Fibroblast of lung (primary cell): ENCODE data around the gene TLL2. TPM values are rescaled to one million over a fixed set of nuclear protein-coding genes. Genes with fewer than 3 reads are reported as not detected.

Experiments used
- DNase-seq, 2 donors: peaks; one replicate each; pipeline versions ENCODE4 v3.0.0 to v3.0.0-alpha.2; 2010; ENCODE audit warnings: low read depth in 2 of 2
- H2AFZ ChIP-seq: 2 replicates; pipeline ENCODE4 v1.5.1; 2012; ENCODE audit warnings: low read length, control low read depth, inconsistent platforms
- H3K27ac ChIP-seq: 2 replicates; pipeline ENCODE4 v1.5.1; 2011; ENCODE audit warnings: low read length, control low read depth; ENCODE audit not compliant: insufficient read depth
- H3K27me3 ChIP-seq: 2 replicates; pipeline ENCODE4 v1.5.1; 2011; ENCODE audit warnings: mild to moderate bottlenecking, low read length; ENCODE audit not compliant: control insufficient read depth, insufficient read depth
- H3K36me3 ChIP-seq: 2 replicates; pipeline ENCODE4 v1.5.1; 2011; ENCODE audit warnings: low read length; ENCODE audit not compliant: control insufficient read depth, insufficient read depth
- H3K4me1 ChIP-seq: 2 replicates; pipeline ENCODE4 v1.5.1; 2011; ENCODE audit warnings: low read length; ENCODE audit not compliant: control insufficient read depth, insufficient read depth; ENCODE audit errors: extremely low read depth
- H3K4me2 ChIP-seq: 2 replicates; pipeline ENCODE4 v1.5.1; 2011; ENCODE audit warnings: low read length, control low read depth; ENCODE audit not compliant: insufficient read depth; ENCODE audit errors: extremely low read depth
- H3K4me3 ChIP-seq, 4 experiments: fragments of 200-600 bp in 1 of 4; sonication (generic) in 1 of 4; replicated peaks in 1 of 4; 2 replicates each; pipeline ENCODE4 v1.5.1; 2011 to 2016; ENCODE audit warnings: low read length in 4 of 4, low read depth in 3 of 4, mild to moderate bottlenecking in 3 of 4, control low read depth in 2 of 4, inconsistent platforms in 1 of 4, mixed read lengths in 1 of 4; ENCODE audit not compliant: insufficient read depth in 1 of 4; ENCODE audit errors: control extremely low read depth in 1 of 4
- H3K79me2 ChIP-seq: 2 replicates; pipeline ENCODE4 v1.5.1; 2012; ENCODE audit warnings: mild to moderate bottlenecking, low read length, inconsistent platforms; ENCODE audit not compliant: control insufficient read depth, insufficient read depth
- H3K9ac ChIP-seq: 2 replicates; pipeline ENCODE4 v1.5.1; 2011; ENCODE audit warnings: mild to moderate bottlenecking, low read length, control low read depth; ENCODE audit not compliant: insufficient read depth
- H3K9me3 ChIP-seq: 2 replicates; pipeline ENCODE4 v1.5.1; 2012; ENCODE audit warnings: low read depth, low read length; ENCODE audit not compliant: control insufficient read depth, insufficient read depth
- H4K20me1 ChIP-seq: 2 replicates; pipeline ENCODE4 v1.5.1; 2011; ENCODE audit warnings: low read length; ENCODE audit not compliant: control insufficient read depth, insufficient read depth; ENCODE audit errors: extremely low read depth
- CTCF ChIP-seq, 2 donors: IDR thresholded peaks in 1 of 2; conservative IDR thresholded peaks in 1 of 2; 1 replicate in 1 of 2; 2 replicates in 1 of 2; pipeline ENCODE4 v1.5.1; 2011 to 2012; ENCODE audit warnings: low read length in 2 of 2, control low read depth in 1 of 2, inconsistent platforms in 1 of 2, low read depth in 1 of 2, mild to moderate bottlenecking in 1 of 2
- EZH2 ChIP-seq: IDR thresholded peaks from 2 replicates; pipeline ENCODE4 v1.5.1; 2012; ENCODE audit warnings: low read length, control low read depth, mild to moderate bottlenecking; ENCODE audit errors: missing control alignments
- polyA plus RNA-seq, 2 donors: library from polyadenylated mRNA; depleted of rRNA in 1 of 2; stranded (reverse) in 1 of 2; unstranded in 1 of 2; fragments of >200 nt; gene quantifications; 2 replicates each; pipeline ENCODE4 v1.2.1, GENCODE V29; 2011 to 2012; ENCODE audit warnings: missing spikeins in 1 of 2
- total RNA-seq: library from RNA; depleted of rRNA; stranded (reverse); fragments of >200 nt; gene quantifications from 2 replicates; pipeline ENCODE4 v1.2.1, GENCODE V29; 2014

Gene TLL2
- total and polyA plus RNA-seq, 2 donors (not counting 1 experiment from before 2014, with no cell fraction given) = 0.05 to 0.17 TPM

DNA sequence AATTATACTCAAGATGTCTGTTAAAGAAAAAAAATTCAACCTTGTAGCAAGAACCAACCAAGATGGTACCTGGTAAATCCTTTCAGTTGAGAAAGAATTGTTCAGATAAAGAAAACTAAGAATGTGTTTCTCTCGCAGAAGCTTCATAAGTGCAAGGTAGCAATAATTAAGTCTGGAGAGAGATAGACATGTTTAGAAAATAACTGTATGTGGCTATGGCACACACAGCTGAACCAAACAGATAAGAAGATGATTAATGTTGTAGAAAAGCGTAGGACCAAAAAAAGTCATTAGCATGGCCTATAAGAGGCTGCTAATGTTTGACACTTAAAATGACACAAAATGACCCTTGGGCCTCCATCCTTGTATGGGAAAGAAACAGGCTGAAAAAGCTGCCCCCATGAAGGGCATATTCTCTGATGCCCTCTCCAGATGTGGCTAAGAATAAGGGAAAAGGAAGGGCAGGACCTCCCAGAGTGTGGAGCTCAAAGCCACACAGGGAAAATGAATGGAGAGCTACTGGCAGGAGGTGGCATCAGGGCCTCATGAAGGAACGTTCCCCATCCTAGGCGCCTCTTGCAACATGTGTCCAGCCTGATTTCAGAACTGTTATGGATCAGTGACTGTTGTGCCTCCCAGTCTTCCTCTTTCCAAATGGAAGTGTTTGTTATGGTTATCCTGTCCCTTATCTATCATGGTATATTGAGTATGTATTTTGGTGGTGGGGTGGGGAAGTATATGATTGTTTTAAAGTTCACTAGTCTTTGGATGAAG lies 30.7 kb downstream of the TLL2 start:
- no peak overlapping the region for H3K9ac ChIP-seq
- H3K27ac ChIP-seq = no peak overlapping the region
- H3K4me3 ChIP-seq = no peak overlapping the region
- TF ChIP-seq EZH2 = no peak
- no peak for TF ChIP-seq CTCF (conservative IDR thresholded peaks at IDR 0.05 in 1 of 2, IDR thresholded peaks at IDR 0.05 in 1 of 2; ENCODE audit: low read depth in 1 of 2, low read length in 2 of 2)
- DNase-seq = no peak
- no peaks in the 10 kb centered on the region for H4K20me1 ChIP-seq
- no peaks in the 10 kb centered on the region for H3K9me3 ChIP-seq
- H3K79me2 ChIP-seq = no peaks in the 10 kb centered on the region
- no peaks in the 10 kb centered on the region for H3K4me1 ChIP-seq
- H3K4me2 ChIP-seq = no peak overlapping the region
- H3K27me3 ChIP-seq = no peaks in the 10 kb centered on the region
- no peak overlapping the region for H2AFZ ChIP-seq
- H3K36me3 ChIP-seq = no peaks in the 10 kb centered on the region

GRCh38 chr10:96478355-96478754 lies 35.4 kb downstream of the TLL2 start:
- Histone ChIP-seq H2AFZ (no peak overlapping the region), H3K79me2 (no peaks in the 10 kb centered on the region), H3K27ac (no peak overlapping the region), H3K4me1 (no peaks in the 10 kb centered on the region), H3K9me3 (no peaks in the 10 kb centered on the region), H3K36me3 (no peaks in the 10 kb centered on the region), H3K4me2 (no peak overlapping the region), H4K20me1 (no peaks in the 10 kb centered on the region), H3K4me3 (no peak overlapping the region), H3K9ac (no peak overlapping the region), H3K27me3 (no peaks in the 10 kb centered on the region)
- TF ChIP-seq EZH2 (no peak), CTCF (conservative IDR thresholded peaks at IDR 0.05 in 1 of 2, IDR thresholded peaks at IDR 0.05 in 1 of 2; ENCODE audit: low read depth in 1 of 2, low read length in 2 of 2) (no peak)
- peak in 1 of 2 donors; percentile 51 for DNase-seq

DNA sequence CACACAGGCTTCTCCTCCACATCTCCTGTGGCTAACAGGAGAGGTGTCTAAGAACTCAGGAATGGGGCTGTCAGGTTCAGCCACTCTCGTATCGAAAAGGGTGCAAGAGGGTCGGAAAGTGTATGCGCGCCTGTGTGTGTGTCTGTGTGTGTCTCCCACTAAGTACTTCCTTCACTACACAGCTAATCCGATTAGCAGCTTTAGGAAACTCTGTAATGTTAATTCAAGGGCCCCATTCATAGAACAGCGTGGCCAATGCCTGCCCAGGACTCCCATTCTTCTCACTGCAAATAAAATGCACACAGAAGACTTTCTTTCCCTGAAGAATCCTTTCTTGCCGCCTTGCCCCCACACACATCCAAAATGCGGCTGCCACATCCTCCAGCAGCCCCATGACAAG lies 39.9 kb downstream of the TLL2 start:
- no peaks in the 10 kb centered on the region for H3K36me3 ChIP-seq
- TF ChIP-seq CTCF (conservative IDR thresholded peaks at IDR 0.05 in 1 of 2, IDR thresholded peaks at IDR 0.05 in 1 of 2; ENCODE audit: low read depth in 1 of 2, low read length in 2 of 2) (no peak), EZH2 (no peak)
- H3K27me3 ChIP-seq = no peaks in the 10 kb centered on the region

More for the DNA sequence above, 39.9 kb downstream of the TLL2 start:
- no peaks in the 10 kb centered on the region for H3K79me2 ChIP-seq
- H3K9ac ChIP-seq = no peak overlapping the region
- no peak overlapping the region for H2AFZ ChIP-seq
- no peak for DNase-seq
- H3K4me2 ChIP-seq = no peak overlapping the region
- H3K4me3 ChIP-seq = no peak overlapping the region
- no peak overlapping the region for H3K27ac ChIP-seq
- H3K9me3 ChIP-seq = no peaks in the 10 kb centered on the region
- no peaks in the 10 kb centered on the region for H4K20me1 ChIP-seq
- no peaks in the 10 kb centered on the region for H3K4me1 ChIP-seq
